ENCODE results near the gene GTPBP6.
"Not testable (repeated sequence)": the region's sequence is repeated elsewhere in the genome, so short reads cannot be mapped to it uniquely, and the experiment has no call there.

GTPBP6 gene

GRCh38 chrX:287670-288069 is 30.9 kb downstream of the GTPBP6 start:
- DNase-seq, result no peak

DNA sequence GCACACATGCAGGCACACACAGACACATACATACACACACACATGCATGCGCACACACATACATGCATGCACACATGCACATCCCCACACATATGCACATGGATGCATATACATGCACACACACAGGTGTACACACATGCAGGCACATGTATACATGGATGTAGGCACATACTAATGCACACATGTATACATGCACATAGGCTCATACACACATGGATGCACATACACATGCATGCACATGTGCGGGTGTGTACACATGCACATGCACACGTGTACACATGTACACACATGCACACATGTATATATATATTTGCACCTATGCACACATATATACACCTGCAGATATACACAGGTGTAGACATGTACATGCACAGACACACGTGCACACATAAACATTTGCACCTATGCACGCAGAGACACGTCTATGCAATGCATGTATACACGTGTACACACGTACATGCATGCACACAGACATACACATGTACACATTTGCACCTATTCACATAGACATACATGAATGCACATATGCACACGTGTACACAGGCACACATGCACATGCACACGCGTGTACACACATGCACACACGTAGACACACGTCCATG is 33.4 kb downstream of the GTPBP6 start:
- no peak for DNase-seq

- no peak for DNase-seq
Observed at GRCh38 chrX:283115-283845, 35.3 kb downstream of the GTPBP6 start.

DNA sequence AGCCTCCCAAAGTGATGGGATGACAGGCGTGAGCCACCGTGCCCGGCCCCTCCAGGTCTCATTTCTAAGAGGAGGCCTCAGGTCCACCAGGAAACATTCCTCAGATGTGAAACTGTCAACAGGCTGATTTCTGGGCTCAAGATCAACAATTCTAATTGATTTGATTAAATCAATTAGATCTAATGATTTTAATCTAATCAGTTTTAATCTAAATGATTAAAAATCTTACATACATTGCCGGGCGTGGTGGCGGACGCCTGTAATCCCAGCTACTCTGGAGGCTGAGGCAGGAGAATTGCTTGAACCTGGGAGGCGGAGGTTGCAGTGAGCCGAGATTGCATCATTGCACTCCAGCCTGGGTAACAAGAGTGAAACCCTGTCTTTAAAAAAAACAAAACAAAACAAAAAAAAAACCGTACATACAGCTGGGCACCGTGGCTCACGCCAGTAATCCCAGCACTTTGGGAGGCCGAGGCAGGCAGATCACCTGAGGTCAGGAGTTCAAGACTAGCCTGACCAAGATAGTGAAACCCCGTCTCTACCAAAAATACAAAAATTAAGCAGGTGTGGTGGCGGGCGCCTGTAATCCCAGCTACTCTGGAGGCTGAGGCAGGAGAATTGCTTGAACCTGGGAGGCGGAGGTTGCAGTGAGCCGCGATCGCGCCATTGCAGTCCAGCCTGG is 36.5 kb downstream of the GTPBP6 start:
- not testable (repeated sequence) for DNase-seq

DNA sequence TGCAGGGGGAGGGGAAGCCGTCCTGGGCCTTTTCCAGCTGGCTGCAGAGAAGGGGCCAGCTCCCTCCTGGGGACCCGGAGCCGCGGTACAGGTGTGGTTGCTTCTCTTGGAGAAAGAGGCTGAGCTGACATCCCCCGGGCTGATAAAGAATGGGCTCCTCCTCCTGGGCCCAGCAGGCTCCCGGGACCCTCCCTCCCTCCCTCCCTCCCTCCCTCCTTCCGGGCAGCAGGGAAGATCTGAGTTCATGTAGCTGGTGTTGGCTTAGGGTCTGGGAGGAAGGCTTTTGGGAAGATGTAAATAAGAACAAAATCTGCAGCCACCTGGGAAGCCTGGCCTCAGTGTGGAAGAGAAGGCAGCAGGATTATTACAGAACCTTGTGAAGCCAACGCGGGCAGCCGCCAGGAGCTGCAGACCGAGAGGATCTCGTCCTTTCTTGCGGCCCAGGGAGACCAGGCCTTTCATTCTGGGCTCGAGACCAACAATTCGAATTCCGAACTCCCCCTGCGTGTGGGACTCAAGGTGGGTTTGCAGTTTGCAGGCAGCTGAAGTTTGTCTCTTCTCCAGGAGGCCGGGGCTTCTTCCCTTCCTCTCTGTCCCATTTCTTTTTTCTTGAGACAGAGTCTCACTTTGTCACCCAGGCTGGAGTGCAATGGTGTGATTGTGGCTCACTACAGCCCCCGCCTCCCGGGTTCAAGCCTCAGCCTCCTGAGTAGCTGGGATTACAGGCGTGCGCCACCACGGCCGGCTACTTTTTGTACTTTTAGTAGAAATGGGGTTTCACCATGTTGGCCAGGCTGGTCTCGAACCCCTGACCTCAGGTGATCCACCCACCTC is 37.2 kb downstream of the GTPBP6 start, which contains the start of gene PLCXD1:
PLCXD1 (plus strand) TSS at position 216 of the 834 bp plus-strand sequence. CDS start 2,807 bp downstream, outside the sequence.
- no peak for DNase-seq

GRCh38 chrX:280722-281121 is 37.9 kb downstream of the GTPBP6 start:
- not testable (repeated sequence) for DNase-seq

GRCh38 chrX:279757-280604 is 38.6 kb downstream of the GTPBP6 start:
- not testable (repeated sequence) for DNase-seq

- DNase-seq, result no peak
Observed at GRCh38 chrX:276581-277201, 41.9 kb downstream of the GTPBP6 start.

- DNase-seq, result no peak
Observed at GRCh38 chrX:275967-276580, 42.5 kb downstream of the GTPBP6 start.

DNA sequence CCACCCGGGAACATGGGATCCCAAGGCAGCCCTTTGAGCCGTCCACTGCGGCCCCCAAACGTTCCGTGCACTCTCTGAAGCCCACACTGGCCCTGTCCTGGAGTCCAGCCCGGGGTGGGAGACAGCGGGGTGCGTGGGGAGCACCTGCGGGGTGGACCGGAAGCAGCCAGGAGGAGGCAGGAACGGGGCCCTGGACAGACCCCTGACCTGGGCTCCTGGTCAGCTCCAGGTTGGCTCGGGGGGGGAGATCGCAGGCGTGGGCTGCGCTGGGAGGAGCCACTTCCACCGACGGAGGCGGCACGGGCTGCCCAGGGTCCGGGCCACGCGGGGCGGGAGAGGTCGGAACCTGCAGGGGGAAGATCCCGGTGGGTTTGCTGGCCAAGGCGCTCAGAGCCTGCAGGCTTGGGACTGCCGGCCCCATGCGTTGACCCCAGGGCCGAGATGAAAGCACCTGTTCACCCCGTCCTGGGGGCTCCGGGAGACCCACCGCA is 43.1 kb downstream of the GTPBP6 start:
- no peak for DNase-seq

GRCh38 chrX:274904-275475 is 43.6 kb downstream of the GTPBP6 start:
- no peak for DNase-seq

GRCh38 chrX:270848-271367 is 47.7 kb downstream of the GTPBP6 start:
- no peak for DNase-seq

GRCh38 chrX:267771-268261 is 50.8 kb downstream of the GTPBP6 start:
- no peak for DNase-seq

- no peak for DNase-seq
Observed at GRCh38 chrX:265502-265901, 53.1 kb downstream of the GTPBP6 start.

- DNase-seq, result no peak
Observed at GRCh38 chrX:264634-265455, 53.8 kb downstream of the GTPBP6 start.

DNA sequence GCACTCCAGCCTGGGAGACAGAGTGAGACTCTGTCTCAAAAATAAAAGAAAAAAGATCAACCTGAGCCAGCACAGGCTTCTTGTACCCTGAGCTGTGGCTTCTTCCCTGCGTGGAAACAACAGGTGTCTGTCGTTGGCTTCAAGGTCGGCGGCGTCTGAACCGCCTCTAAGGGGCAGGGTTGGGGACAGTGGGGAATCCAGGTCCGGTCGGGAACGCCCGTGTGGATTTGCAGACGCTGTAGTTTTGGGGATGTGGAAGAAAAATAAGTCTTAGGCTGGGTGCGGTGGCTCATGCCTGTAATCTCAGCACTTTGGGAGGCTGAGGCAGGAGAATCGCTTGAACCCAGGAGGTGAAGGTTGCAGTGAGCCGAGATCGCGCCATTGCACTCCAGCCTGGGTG is 54.6 kb downstream of the GTPBP6 start:
- DNase-seq, result not testable (repeated sequence)

DNA sequence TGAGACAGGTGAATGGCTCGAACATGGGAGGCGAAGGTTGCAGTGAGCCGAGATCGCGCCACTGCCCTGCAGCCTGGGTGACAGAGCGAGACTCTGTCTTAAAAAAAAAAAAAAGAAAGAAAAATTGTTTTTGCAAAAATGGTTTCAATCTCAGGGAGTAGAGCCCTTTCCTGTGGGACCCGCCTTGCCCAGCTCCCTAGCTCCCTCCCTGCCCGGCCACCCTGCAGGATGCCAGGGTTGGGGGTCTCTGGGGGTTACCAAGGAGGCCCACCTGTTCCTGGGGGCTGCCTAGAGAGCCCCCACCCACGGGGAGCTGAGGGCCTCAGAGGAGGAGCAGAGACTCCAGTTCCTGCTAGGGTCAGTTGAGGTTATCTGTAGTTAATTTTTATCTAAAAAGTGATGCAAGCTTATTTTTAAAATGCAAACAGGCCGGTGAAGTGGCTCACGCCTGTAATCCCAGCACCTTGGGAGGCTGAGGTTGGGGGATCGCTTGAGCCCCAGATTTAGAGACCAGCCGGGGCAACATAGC is 56.2 kb downstream of the GTPBP6 start:
- DNase-seq, result no peak

DNA sequence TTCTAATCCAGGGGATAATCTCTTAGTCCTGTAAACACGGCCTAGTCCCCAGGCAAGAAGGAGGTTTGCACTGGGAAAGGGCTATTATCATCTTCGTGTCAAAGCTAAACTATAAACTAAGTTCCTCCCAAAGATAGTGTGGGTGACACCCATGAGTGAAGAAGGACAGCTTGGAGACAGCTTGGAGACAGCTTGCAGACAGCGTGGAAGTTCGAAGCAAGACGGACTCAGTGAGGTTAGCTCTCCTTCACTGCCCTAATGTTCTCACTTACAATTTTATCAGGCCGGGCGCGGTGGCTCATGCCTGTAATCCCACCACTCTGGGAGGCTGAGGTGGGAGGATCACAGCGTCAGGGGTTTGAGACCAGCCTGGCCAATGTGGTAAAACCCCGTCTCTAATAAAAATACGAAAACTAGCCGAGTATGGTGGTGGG is 56.7 kb downstream of the GTPBP6 start:
- DNase-seq, result no peak
